GM15510 (cell line): ENCODE results near the gene GPC5.

Source experiments
- POLR2A ChIP-seq: IDR thresholded peaks from 3 replicates; pipeline ENCODE4 v1.6.1; 2011; ENCODE audit warnings: borderline replicate concordance; ENCODE audit not compliant: insufficient read length; ENCODE audit errors: extremely low read depth

The GPC5 gene

GRCh38 chr13:92136449-92137155, 738.2 kb downstream of the GPC5 start:
- no peak for TF ChIP-seq POLR2A

DNA sequence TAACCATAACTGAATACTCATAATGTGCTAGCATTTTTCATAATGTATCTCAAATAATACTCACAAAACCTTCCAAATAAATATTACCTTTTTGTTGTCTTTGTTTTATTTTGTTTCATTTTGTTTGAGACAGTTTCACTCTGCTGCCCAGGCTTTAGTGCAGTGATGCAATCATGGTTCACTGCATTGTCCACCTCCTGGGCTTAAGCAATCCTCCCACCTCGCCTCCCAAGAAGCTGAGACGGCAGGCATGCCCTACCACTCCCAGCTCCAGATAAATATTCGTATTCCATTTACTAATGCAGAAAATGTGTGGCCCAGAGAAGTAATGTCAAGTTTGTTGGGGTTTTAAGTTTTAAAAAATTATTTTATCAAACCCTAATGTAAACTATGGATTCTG, 739.1 kb downstream of the GPC5 start:
- no peak for TF ChIP-seq POLR2A

DNA sequence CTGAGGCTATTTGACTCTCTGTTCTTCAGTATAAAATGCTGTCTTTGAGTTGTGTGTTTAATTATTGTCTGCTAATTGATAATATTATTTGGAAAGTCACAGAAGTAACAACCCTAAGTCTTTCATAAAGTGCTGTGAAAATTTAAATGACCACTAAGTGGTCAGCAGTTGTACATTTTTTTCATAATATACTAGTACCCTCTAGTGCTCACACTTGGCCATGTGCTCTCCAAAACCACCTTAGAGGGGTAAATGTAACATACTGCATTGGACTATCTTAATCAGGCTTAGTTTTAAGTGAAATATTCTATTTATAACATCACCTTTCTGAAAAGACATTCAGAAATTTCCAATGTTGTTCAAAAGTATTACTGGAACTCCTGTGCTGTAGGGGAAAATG, 745.3 kb downstream of the GPC5 start:
- TF ChIP-seq POLR2A = no peak

DNA sequence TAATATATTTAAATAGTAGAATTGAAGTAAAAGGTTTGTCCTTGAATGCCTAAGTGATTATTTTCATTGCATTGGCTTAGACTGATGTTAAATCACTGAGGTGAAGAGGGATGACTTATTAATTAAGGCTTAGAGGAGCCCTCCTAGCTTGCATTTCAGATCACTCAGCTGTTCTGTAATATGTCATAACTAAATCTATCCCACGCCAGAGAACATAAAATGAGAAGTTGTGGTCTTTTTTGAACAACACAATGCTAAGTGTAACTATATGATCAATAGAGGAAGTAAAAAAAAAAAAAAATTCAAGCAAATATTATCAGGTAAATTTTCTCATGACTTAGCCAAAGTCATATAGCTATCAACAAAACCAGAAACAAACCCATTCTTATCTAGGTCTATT, 752.2 kb downstream of the GPC5 start:
- TF ChIP-seq POLR2A = no peak

- no peak for TF ChIP-seq POLR2A
These were observed 759.9 kb downstream of the GPC5 start for GRCh38 chr13:92158346-92158745.

- no peak for TF ChIP-seq POLR2A
These were observed 766.4 kb downstream of the GPC5 start for GRCh38 chr13:92164822-92165221.

DNA sequence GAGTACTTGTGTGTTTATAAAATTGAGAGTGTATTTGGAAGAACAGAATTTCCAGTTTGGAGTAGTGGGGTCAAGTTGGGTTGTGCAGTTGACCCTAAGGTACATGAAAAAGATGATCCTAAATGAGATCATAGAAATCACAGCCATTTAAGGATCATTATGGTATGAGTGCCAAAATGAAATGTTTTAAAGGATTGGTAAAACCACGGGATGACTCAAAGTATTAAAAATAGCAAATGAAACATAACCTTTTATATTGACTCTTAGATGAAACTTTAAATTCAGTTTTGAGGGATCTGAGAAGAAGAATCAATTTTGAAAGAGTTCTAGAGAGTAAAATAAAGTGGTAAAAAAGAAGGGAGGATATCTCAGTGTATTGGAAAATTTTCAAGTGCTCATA, 773.8 kb downstream of the GPC5 start:
- no peak for TF ChIP-seq POLR2A

GRCh38 chr13:92173254-92173653, 774.8 kb downstream of the GPC5 start:
- no peak for TF ChIP-seq POLR2A

DNA sequence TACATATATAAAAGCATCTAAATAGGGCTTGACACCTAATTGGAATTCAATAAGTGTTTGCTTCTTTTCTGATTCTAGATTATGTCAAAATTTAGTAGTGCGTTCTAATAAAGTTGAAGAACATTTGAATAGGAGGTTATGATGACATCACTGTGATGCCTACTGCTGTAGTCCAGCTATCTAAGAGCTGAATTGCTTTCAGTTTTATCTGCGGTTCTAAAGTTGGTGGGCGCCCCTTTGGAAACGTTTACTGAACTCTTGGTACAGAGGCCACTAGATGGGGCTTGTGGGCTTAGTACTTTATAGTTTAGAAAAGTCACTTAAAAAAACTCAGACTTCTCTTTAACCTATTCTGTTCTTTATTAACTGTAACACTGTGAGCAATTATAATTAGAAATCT, 776.9 kb downstream of the GPC5 start:
- TF ChIP-seq POLR2A = no peak

DNA sequence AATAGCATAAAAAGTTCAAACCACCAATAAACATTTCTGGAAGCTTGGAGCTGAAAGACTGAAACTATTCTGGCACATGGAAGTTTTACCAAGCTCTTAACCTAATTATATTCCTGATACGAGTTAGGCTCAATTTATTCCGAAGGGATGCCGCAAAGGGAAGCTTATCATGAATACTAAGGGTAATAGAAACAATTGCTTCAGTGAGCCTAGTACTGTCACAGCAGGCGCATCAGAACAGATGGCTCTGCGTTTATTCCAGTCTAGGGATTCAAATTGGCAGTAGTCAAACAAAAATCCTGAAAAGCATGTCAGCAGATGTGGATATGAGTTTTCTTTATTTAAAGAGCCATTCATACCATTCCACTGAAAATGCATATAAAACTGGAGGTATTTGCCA, 779.5 kb downstream of the GPC5 start:
- no peak for TF ChIP-seq POLR2A

- TF ChIP-seq POLR2A = no peak
These were observed 780.8 kb downstream of the GPC5 start for GRCh38 chr13:92179223-92179622.

- no peak for TF ChIP-seq POLR2A
These were observed 789.1 kb downstream of the GPC5 start for GRCh38 chr13:92187378-92187989.

DNA sequence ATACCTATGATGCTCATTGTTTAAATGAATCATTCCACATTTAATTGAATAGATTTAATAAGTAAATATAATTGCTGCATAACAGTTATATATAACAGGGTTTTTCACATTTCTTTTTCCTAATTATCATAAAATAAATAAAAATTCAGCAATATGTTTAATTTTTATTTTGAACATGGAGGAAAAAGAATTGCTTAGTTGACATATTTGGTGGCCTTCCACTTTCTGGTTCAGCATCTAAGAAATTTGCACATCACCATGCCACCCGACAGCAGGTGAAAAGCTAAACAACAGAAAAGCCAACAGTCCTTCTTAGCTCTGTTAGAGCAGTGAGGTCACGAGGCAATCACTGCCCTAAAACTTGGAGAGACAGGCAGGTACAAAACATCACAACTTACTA, 790.2 kb downstream of the GPC5 start:
- no peak for TF ChIP-seq POLR2A

DNA sequence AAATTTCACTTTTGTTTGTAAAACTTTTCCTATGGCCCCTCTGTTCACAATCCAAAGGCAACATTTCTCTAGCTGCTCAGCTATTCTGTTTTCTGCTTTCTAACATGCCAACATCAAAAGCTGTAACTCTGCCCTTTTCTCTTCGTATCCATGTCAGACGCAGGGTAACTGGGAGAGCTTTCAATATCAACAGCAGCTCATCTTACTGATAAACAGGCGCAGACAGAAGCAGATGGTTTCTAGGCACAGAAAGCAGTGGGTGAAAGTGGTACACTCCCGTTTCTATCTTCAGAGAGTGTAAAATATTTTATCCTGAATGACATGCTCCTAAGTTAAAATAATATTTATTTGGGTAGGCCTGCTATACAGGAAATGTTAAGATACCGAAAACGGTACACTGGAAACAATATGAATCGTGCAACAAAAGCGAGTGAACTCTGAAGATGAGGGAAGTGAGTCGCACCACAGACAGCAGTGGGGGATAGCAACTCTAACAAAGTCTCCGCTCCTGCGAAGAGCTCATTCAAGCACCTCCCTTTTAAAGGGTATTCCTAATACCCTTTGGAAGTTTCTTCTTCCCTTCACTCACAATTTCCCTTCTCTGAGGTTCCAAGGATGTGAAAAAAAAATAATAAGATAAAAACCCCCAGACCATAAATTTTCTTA, 798.3 kb downstream of the GPC5 start:
- TF ChIP-seq POLR2A = no peak

DNA sequence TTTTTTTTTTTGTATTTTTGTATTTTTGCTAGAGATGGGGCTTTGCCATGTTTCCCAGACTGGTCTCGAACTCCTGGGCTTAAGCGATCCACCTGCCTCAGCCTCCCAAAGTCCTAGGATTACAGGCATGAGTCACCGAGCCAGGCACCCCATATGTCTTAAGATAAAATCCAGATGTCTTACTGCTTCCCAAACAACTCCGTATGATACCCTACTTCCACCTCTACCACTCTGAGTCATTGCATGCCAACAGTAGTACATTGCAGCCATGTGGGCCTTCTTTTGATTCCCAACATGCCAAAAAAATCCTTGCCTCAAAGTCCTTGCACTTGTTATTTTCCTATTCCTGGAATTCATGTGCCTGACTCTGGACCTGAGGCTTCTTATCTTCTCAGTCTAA, 799.2 kb downstream of the GPC5 start:
- TF ChIP-seq POLR2A = no peak

- TF ChIP-seq POLR2A = no peak
These were observed 820.2 kb downstream of the GPC5 start for GRCh38 chr13:92218615-92219014.

DNA sequence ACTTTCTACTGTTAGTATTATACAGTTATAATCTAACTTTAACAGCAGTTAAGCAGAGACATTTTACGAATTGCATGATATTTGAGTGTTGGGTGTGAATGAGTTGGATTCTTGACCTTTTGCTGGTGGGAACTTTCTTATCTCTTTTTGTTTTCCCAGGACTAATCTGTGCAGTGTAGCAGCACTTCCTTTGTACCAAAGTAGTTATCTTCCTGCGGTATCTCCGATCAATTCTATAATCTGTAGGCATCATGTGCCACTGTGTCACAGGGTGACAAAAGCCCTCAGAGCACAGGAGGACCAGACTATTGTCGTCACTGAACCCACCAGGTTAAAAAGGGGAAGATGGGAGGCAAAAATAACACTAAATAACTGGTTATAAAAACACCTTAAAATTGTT, 823.5 kb downstream of the GPC5 start:
- no peak for TF ChIP-seq POLR2A
